ENCODE measurements around the gene BTNL3.

BTNL3 gene

DNA sequence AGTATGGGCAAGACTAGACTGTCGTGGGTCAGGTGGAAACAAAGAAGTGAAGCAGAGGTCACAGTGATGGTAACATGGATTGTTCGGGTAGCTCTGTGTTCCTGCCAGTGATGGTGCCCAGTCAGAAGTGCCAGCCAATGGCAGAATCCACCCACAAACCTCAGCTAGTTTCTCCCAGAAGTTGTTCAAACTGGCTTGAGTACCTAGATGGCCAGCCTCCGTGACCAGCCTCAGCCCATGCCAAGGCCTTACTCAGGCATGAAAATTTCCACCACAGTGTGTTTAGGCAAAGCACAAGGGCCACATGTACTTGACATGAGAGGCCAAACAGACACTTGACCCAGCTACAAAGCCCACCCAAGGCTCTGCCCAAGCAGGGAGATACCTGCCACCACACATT, 32.0 kb downstream of the BTNL3 start:
- no peak for DNase-seq (ENCODE audit: extremely low read depth in 1 of 2, low read depth in 1 of 2)

DNA sequence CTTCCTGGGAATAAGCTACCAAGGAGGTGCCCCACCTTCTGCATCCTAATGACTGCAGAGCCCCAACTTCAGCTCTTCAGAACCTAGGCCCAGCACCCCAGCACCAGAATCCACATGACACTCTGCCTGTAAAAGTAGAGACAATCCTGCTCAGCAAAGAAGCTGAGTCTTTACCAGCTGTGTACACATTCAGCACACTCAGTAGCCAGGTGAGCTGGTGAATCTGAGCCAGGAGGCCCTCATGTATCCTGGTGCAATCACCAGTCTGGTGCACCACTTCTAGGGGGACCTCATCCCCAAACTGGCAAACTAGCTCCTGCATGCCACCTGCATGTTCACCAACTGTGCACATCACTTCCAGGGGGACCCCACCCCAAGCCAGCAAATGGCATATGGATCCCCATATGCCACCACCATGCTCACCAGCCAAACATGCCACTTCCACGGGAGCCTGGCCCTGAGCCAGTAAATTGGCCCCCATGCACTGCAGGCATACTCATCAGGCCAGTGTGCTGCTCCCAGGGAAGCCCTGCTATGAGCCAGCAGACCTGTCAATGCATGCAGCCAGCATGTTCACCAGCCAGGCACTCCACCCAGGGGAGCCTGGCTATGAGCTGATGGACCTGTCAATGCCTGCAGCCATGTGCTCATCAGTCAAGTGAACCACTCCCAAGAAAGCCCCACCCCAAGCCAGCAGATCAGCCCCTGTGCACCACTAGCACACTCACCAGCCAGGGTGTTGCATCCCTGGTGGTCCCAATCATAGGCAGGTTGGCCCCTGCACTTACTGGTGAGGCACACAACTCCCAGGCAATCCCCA, 35.8 kb downstream of the BTNL3 start:
- DNase-seq (ENCODE audit: extremely low read depth in 1 of 2, low read depth in 1 of 2): no peak

DNA sequence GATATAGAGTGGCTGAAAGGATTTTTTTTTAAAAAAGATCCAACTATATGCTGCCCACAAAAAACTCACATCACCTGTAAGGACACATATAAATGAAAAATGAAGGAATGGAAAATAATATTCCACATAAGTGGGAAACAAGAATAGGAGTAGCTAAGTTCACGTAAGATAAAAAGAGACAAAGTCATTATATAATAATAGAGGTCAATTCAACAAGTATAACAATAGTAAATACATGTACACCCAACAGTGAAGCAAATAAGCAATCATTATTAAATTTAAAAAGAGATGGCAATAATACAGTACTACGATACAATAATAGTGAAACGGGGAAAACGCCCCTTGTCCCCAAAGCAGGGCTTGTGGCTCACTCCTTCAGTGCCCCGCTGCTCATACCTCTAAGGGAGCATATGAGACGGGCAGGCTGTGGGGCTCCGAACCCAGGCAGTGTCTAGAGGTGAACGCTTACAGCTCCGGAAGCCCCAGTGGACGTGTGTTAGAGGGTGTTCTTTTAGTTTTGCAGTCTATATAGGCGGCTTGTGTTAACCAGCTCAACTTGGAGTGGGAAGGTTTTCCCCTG, 38.9 kb downstream of the BTNL3 start:
- no peak for DNase-seq (ENCODE audit: extremely low read depth in 1 of 2, low read depth in 1 of 2)

DNA sequence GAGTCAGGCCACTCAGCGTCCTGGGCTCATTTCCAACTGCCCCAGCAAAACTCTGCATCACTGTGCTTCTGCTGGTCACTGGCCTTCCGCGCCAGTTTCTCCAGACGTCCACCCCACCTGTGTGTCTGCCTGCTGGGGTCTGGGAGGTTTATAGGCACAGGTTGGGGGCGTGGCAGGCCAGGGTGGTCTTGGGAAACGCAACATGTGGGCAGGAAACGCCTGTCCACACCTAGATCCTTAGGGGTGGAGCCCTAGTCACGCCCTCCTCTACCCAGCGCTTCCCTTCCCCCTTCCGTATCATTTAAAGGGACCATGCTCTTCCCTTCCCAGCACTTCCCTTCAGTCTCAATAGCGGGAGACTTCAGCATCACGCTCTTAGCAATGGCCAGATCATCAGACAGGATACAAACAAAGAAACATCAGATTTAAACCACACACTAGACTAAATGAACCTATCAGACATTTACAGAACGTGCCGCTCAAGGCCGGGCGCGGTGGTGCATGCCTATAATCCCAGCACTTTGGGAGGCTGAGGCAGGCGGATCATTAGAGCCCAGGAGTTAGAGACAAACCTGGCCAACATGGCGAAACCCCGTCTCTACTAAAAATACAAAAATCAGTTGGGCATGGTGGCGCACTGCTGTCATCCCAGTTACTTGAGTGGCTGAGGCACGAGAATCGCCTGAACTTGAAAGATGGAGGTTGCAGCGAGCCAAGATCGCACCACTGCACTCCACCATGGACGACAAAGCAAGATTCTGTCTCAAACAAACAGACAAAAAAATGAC, 39.6 kb downstream of the BTNL3 start:
- no peak for DNase-seq (ENCODE audit: extremely low read depth in 1 of 2, low read depth in 1 of 2)

DNA sequence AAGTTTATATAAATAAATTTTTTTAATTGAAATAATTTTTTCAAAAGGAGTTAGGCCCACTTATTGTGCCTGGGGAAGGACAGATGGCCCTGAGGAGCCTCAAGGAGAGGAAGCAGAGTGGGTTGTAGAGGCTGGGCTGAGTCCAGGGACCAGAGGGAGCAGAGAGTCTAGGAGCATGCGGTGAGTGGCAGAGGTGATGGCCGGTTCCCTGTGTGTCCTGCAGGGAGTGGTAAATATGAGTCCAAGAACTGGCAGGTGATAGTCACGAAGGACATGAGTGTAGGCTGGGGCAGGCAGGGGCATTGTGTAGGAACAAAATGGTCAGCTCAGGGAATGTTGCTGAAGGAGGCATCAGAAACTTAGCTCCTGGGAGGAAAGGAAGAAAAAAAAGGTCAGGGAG, 43.1 kb downstream of the BTNL3 start:
- no peak for DNase-seq (ENCODE audit: extremely low read depth in 1 of 2, low read depth in 1 of 2)

DNA sequence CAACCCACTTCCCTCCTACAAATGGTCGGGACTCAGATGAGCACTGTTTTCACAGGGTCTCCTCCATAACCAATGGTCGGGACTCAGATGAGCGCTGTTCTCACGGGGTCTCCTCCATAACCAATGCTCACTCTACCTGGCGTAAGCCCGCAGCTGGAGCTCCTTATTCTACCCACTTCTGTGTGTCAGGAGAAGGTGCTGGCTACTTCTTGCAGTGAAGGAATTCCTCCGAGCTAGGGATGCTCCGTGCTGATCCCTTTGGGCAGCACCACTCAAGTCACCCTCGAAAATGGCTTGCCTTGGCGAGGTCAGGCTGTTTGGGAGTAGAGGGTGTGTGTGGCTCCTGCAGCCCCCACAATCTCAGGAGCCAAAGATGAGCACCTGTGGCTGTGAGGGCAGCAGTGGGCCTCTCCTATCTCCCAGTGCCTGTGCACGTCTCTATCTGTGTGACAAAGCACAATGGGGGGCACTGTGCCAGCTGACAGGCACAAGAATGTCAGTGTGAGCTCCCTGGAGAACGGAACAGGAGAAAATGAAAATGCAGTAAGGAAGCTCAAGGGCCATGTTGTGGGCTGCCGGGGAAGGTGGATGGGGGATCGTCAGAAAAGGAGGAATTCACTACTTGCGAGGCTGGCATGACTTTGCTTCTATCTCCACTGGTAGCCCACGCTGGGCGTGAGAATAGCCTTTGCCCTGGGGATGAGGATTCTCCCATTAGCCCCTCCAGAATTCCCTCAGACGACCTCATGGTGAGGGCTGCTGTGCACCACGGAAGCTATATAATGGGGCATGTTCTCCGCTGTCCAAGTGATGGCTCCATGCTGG, 47.6 kb downstream of the BTNL3 start:
- no peak for DNase-seq (ENCODE audit: extremely low read depth in 1 of 2, low read depth in 1 of 2)

DNA sequence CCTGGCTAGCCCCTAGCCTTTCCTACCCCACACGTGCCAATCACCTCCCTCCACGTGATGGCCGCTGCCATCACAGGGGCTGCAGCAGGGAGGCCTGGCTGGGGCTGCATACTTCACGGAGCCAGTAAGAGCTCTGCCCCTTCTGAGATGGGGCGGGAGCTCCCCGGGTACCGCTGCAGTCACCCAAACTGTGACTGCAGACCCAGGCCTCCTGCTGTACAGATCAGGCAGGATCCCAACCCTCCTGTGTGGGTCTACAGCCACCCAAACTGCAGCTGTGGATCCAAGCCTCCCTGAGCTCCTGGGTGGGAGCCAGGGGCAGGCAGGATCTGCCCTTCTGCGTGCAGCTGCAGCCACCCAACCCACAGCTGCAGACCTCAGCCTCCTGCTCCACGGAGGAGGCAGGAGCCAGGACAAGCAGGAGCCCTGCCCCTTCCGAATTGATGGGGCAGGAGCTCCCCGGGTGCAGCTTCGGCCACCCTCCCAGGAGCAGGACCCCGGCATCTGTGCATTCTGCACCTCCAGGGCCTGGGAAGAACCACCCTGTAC, 48.2 kb downstream of the BTNL3 start:
- no peak for DNase-seq (ENCODE audit: extremely low read depth in 1 of 2, low read depth in 1 of 2)

DNA sequence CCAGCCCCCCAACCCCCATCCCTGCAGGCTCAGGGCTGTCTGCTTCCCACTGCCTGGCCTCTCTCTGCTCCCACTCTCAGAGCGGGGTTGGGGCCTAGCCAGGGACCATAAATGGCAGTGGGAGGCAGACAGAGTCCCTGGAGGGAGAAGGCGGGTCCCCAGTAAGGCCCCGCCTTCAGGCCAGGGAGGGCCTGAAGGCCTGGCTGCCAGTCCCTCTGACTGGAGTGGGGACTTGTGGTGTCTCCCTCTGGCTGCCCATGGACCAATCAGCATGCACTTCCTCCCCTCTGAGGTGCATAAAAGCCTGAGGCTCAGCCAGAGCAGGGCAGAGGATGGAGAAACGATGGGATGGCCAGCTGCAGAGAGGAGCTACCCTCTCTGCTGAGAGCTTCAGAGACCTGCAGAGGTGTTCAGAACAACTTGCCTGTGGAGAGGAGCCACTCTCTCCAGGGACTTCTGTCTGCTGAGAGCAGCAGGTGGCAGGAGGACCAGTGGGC, 48.8 kb downstream of the BTNL3 start:
- DNase-seq (ENCODE audit: extremely low read depth in 1 of 2, low read depth in 1 of 2): no peak

DNA sequence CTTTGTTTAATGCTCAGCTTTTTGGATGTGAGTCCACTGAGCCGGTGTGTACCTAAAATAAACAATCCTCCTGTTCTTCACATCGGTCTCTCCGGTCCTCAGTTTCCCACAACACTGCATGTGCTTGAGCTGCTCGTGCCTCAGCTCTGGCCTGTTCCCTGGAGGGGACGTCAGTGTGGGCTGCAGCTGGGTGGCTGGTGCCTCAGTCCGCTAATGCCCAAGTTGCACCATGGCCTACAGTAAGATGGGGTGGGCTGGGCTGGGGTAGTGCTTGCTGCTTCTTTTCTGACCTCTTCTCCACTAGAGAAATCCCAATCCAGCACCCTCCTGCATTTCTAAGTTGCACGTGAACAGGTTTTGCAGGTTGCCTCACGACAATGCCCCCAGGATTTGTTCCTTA, 50.8 kb downstream of the BTNL3 start:
- DNase-seq (ENCODE audit: extremely low read depth in 1 of 2, low read depth in 1 of 2): no peak

DNA sequence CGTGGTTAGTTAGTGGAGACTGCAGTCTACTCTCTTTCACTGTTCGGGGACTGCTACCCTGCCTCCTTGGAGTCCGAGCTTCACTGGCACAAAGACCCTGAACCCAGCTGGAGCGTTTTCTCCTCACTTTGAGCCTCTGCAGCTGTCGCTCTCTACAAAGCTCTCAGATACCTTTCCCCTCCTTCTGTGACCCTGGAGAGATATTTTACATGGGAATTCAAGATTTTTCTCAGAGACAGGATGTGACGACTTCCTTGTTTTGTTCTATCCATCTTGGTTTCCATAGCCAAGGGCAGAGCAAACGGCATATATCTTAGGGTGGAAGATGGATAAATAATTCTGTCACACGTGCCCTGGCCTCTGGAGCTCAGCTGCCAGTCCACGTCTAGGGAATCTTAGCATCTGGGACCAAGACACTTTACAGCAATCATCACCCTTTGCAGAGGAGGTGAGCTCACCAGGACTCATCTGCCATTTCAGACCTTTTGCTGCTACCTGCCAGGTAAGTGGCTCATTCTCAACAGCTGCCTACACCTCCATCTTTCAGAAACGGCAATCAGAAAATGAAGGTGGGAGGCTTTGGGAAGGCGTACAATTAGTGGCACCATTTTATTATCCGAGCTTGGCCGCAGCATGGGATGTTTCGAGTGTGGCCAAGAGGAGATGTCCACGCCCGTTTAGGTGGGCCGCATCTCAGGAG, 51.4 kb downstream of the BTNL3 start, which contains the start of gene BTNL9:
TSS of gene BTNL9 (plus strand) at position 336 of the 700 bp plus-strand sequence. CDS start 5,224 bp downstream, outside the sequence.
- no peak for DNase-seq (ENCODE audit: extremely low read depth in 1 of 2, low read depth in 1 of 2)

DNA sequence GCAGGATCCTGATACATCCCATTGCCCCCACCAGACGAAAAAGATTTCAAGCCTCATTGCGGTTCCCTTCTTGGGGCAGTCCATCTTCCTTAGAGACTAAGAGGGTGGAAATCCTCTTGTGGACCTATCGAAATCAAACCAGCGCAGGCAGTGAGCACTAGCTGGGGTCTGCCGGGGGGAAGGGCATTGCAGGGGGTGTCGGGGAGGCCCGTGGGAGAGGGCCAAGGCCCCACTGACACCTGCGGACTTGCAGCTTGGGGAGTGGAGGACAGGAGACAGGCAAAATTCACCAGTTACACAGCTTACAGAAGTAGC, 51.9 kb downstream of the BTNL3 start:
- no peak for DNase-seq (ENCODE audit: extremely low read depth in 1 of 2, low read depth in 1 of 2)

DNA sequence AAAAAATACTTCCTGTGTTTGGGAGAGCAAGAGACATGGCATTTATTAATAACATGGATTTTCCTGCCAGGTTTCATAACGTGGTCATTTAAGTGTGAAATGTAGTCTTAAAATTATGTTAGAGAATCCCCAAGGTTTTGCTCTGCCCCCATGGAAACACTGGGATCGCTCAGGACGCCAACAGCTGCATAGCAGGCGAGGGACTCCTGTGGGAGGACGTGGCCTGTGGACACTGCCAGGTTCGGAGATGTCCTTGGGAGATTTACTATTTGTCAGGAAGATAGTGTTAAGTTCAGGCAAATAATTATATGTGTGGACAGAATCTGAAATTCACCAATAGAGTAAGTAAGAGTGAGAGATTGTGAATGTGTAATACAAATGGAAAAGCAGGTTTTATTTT, 52.4 kb downstream of the BTNL3 start:
- no peak for DNase-seq (ENCODE audit: extremely low read depth in 1 of 2, low read depth in 1 of 2)

DNA sequence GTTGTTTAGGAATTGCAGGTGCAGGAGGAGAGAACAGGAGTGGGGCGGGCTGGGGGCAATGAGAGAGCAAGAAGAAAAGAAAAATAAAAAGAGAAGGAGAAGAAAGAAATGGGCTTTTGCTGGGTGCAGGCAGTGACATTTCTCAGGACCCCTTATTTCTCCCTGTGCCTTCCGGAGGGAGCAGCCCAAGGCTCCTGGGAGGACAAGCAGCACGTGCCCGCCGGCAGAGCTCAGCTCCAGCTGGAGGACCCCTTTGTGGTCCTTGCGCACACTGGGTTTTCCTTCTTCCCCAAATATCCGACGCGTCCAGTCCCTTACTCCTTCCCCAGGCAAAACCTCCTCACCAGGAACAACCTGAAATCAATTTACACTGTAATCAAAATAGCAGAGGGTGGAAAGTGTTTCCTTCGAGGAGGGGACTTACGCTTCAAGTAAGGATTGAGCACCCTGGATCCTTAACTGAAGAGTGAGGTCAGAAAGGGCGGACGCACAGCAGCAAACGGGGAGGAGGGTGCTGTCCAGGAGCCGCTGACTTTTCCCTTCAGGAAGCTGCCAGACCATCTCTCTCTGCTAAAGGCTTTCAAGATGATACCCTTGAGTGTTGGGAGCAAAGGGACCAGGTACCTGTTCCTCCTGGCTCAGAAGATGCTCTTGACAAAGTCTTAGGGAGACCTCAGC, 53.5 kb downstream of the BTNL3 start:
- no peak for DNase-seq (ENCODE audit: extremely low read depth in 1 of 2, low read depth in 1 of 2)

DNA sequence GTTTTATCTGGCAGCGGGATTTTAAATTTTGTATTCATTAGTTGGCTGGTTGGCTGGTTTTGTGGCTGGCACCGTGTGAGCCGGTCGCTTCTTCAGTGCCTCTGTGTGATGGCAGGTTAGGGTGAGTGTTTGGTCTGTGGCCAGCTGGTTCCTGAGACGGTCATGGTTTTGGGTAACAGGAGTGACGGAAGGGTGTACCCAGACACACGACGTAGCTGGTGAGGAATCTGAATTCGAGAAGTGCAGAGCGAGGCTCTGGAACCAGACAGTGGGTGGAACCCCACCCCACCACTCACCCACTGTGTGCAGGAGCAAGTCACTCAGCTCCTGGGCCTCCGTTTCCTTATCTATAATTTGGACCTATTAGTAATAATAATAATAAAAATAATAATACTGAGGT, 54.1 kb downstream of the BTNL3 start:
- no peak for DNase-seq (ENCODE audit: extremely low read depth in 1 of 2, low read depth in 1 of 2)

DNA sequence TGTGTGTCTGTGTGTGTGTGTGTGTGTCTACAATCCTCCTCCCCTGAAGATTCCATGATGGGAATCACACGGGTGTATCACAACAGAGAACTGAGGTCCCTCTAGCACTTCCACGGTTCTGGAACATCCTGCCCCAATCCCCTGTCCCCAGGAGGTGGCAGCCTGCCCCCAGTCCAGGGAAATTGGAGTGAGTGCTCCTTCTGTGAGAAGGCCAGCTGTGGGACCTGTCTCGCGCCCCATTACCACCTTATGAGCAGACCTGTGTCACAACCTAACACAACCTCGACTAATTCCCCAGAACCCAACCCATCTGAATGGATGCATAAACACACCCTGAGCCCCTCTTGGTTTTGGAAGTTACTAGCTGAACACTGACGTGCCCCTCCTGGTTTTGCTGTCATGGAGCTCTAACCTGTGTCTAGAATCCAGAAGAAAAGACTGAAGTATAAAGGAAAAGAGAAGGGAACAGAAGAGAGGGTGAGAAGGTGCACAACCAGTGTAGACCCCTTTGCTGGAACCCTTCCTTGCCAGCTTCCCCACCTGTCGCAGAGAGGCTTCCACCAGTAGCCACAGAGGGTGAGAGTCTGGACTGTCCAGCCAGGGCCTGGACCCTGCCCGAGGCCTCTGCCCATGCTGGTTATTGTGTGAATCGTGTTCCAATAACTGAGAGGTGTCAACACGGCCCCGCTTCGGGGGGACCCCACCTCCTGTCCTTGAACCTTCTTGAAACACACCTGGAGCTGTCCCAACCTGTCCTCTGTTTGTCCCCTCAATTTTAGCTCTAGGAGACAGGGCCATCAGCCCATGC, 54.8 kb downstream of the BTNL3 start:
- no peak for DNase-seq (ENCODE audit: extremely low read depth in 1 of 2, low read depth in 1 of 2)

DNA sequence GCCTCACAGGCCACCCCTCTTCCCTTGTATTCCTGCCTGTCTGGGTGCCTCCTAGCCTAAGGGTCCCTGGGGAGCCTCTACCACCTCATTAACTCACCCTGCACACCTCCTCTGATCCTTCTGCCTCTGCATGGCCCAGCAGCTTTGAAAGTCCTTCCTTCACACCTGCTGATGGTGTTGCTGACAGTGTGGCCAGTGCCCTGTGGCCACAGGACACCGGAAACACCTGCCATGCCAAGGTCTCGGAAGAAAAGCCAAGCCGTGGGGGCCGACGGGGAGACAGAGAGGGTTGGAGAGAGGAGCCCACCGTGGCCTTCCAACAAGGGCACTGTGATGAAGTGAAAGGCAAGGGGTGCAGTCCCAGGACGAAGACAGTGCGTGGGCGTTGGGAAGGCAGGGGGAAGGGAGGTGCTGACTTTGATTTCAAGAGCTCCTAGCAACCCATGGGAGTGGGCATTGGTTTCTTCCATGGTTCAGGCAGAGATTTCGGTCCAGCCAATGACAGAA, 55.5 kb downstream of the BTNL3 start:
- no peak for DNase-seq (ENCODE audit: extremely low read depth in 1 of 2, low read depth in 1 of 2)

DNA sequence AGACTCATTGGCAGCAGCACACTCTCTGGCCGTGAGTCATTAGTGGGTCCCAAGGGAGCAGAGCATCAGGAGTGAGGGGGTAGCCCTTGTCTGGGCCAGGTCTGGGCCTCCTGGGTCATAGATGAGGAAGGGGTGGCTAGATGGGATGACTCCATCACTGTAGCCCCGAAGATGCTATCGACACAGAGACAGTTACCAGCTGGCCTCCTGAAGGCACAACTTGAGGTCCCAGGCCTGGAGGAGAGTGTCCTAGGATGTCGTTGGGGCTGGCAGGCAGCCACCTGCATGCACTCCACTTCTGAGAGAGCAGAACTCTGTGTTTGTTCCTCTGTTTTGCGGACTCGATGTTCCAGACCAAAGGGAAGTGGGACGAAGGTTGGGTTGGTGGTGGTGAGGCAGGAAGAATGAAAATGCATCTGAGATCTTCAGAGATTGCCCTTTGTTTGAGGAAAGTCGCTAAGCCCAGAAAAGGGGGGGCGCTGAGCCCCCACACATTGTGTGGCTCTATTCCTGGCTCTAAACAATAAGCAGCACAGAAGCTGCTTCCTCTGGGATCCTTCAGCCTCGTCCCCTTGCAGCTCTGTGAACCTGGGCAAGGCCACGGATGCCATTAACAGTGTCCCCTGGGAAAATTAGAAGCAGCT, 56.1 kb downstream of the BTNL3 start:
- no peak for DNase-seq (ENCODE audit: extremely low read depth in 1 of 2, low read depth in 1 of 2)

DNA sequence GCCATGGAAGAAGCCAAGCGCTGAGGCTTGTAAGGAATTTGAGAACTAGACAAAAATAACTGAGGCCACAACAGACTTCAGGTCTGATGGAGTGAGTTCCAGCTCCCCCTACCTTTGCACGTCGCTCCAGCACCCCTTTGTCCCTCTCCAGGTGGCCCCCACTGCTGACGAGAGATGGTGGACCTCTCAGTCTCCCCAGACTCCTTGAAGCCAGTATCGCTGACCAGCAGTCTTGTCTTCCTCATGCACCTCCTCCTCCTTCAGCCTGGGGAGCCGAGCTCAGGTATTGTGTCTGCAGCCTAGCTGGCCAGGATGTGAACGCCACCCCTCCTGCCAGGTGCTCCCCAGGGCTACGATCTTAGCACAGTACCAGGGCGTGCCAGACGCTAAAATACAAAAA, 56.7 kb downstream of the BTNL3 start:
- no peak for DNase-seq (ENCODE audit: extremely low read depth in 1 of 2, low read depth in 1 of 2)
